H7 (cell line): ENCODE measurements around the gene SLAMF8. TPM values are rescaled to one million over a fixed set of nuclear protein-coding genes. Genes with fewer than 3 reads are reported as not detected.
A peak's percentile ranks its signal among the peaks of the same experiment; 100 is the strongest.

Experiments used
- DNase-seq: peaks from one replicate; pipeline ENCODE4 v3.0.0; 2012
- H3K27me3 ChIP-seq: 2 replicates; pipeline ENCODE4 v1.6.0; 2011; ENCODE audit warnings: mild to moderate bottlenecking, low read length; ENCODE audit not compliant: control insufficient read depth, insufficient read depth
- H3K36me3 ChIP-seq: replicated peaks from 2 replicates; pipeline ENCODE4 v1.5.1; 2011; ENCODE audit warnings: low read length; ENCODE audit not compliant: control insufficient read depth, insufficient read depth
- H3K4me3 ChIP-seq: 2 replicates; pipeline ENCODE4 v1.5.1; 2011; ENCODE audit warnings: low read depth, mild to moderate bottlenecking, control low read depth, low read length, moderate library complexity; ENCODE audit not compliant: insufficient read depth
- total RNA-seq: library from RNA; depleted of rRNA; stranded (reverse); fragments of >200 nt; shearing (Covaris generic); gene quantifications from 2 replicates; pipeline ENCODE4 v1.2.3, GENCODE V29; 2014

Gene SLAMF8
- total RNA-seq, 1 experiment from 2014 or later = not detected

DNA sequence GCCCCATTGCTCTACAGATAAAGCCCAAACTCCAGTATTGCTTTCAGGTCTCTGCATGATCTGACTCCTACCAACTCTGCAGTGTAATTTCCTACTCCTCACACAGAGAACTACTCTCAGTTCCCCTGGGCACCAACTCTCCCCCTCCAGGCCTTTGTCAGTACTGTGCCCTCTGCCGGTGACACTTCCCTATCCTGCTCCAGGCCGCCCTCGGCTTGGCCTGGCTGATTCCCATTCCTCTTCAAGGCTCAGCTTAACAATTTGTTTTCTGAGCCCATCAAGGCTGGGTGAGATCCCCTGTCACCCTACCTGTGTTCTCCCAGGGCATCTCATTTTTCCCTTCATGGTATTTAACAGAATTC is 2.6 kb downstream of the SLAMF8 start:
- Histone ChIP-seq H3K36me3 (no peaks in the 10 kb centered on the region), H3K4me3 (no peak overlapping the region), H3K27me3 (peaks cover 12% of the 10 kb centered on the region; the same call in 1 of the 2 replicates)
- peak; percentile 88 for DNase-seq

DNA sequence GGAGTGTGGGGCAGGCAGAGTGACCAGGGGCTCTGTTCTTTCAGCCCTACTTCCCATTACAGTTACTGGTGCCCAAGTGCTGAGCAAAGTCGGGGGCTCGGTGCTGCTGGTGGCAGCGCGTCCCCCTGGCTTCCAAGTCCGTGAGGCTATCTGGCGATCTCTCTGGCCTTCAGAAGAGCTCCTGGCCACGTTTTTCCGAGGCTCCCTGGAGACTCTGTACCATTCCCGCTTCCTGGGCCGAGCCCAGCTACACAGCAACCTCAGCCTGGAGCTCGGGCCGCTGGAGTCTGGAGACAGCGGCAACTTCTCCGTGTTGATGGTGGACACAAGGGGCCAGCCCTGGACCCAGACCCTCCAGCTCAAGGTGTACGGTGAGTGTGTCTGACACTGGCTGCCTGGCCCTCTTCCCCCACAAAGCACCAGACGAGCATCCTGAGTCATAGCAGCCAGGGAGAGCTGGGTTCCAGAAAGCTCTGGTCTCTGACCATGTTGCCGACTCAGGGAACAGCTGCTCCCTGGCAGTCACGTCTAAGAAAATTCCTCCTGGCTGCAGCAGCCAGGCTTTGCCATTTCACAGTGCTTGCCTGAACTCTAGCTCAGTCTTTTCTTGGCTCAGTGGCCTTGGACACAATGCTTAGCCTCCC is 3.3 kb downstream of the SLAMF8 start:
- Histone ChIP-seq H3K4me3 (no peak overlapping the region), H3K36me3 (no peaks in the 10 kb centered on the region), H3K27me3 (peaks cover 12% of the 10 kb centered on the region; the same call in 1 of the 2 replicates)
- no peak for DNase-seq

DNA sequence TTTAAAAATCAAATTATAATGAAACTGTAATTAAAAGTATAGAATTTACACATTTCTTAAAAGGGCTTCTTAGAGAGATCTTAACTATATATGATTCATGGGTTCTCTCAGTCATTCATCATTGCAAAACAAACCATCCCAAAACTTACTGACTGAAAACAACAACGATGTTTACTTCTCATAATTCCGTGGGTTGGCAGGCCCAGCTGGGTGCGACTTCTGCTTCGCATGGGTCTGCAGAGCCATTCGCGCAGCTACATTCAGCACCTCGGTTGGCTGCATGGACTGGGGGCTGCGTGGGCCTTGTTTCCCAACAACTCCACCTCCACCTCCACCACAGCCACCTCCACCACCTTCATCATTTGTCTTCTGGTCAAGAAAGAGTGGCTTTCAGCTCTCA is 4.0 kb downstream of the SLAMF8 start:
- Histone ChIP-seq H3K4me3 (no peak overlapping the region), H3K36me3 (no peaks in the 10 kb centered on the region), H3K27me3 (peaks cover 14% of the 10 kb centered on the region; the same call in 1 of the 2 replicates)
- DNase-seq = no peak

DNA sequence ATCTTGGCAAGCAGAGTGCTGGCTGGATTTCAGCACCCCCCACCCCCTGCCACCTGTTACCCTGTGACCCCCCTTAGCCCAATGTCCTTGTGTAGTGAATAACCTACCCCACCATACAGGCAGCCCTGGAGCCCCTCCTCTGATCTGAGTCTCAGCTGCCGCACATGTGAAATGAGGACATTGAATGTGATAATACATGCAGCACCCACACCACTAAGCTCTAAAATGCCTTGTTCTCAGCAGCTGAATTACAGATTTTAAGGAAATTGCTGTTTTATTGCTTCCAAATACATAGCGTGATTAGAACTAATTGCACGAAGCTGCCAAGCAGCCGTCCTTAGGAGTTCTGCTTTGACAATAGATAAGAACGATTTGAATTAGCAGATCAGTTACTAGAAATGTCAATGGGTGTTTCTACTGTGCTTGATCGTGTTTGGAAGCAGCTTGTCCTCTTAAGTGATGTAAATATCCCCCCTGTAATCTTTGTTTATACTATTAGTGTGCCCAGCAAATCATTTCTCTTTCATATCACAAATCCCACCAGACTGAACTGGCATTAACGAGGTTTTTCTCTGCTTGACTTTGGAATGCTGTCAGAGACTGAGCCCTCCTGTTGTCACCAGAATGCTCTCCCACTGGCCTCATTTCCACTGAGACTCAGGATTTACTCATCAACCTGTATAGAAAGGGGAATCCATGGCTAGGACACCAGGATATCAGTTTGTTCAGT is 4.9 kb downstream of the SLAMF8 start:
- Histone ChIP-seq H3K27me3 (peaks cover 11% of the 10 kb centered on the region; the same call in 1 of the 2 replicates), H3K4me3 (no peak overlapping the region), H3K36me3 (no peaks in the 10 kb centered on the region)
- peak; percentile 55 for DNase-seq

DNA sequence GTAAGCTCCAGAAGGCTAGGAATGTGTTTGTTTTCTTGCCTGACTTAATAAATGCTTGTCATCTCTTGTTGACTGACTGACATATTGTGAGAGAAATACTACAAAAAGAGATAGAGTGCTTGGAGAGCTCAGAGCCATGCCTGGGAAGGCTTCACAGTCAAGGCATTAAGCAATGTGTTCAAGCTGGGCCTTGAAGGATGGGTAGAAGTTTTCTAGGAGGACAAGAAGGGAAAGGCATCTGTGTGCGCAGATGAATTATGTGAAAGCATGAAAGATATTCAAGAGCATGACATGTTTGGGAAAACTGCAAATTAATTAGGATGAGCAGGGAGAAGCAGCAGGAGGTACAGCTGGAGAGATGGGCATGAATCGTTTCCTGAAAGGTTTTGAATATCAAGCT is 5.6 kb downstream of the SLAMF8 start:
- peaks cover 9% of the 10 kb centered on the region; the same call in 1 of the 2 replicates for H3K27me3 ChIP-seq
- H3K36me3 ChIP-seq = no peaks in the 10 kb centered on the region
- no peak overlapping the region for H3K4me3 ChIP-seq
- no peak for DNase-seq

DNA sequence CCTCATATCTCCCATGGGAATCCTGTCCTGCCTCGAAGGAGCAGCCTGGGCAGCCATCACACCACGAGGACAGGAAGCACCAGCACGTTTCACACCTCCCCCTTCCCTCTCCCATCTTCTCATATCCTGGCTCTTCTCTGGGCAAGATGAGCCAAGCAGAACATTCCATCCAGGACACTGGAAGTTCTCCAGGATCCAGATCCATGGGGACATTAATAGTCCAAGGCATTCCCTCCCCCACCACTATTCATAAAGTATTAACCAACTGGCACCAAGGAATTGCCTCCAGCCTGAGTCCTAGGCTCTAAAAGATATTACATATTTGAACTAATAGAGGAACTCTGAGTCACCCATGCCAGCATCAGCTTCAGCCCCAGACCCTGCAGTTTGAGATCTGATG is 8.7 kb downstream of the SLAMF8 start:
- H3K36me3 ChIP-seq = no peaks in the 10 kb centered on the region
- no peak overlapping the region for H3K4me3 ChIP-seq
- peaks cover 5% of the 10 kb centered on the region; the same call in 1 of the 2 replicates for H3K27me3 ChIP-seq
- DNase-seq = no peak

DNA sequence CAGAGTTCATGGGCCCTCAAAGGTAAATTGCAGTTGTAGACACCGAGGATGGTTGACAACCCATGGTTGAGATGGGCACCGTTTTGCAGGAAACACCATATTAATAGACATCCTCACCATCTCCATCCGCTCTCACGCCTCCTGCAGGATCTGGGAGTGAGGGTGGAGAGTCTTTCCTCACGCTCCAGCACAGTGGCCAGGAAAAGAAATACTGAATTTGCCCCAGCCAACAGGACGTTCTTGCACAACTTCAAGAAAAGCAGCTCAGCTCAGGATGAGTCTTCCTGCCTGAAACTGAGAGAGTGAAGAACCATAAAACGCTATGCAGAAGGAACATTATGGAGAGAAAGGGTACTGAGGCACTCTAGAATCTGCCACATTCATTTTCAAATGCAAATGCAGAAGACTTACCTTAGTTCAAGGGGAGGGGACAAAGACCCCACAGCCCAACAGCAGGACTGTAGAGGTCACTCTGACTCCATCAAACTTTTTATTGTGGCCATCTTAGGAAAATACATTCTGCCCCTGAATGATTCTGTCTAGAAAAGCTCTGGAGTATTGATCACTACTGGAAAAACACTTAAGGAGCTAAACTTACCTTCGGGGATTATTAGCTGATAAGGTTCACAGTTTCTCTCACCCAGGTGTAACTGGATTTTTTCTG is 9.3 kb downstream of the SLAMF8 start:
- peaks cover 5% of the 10 kb centered on the region; the same call in 1 of the 2 replicates for H3K27me3 ChIP-seq
- H3K4me3 ChIP-seq = no peak overlapping the region
- H3K36me3 ChIP-seq = no peaks in the 10 kb centered on the region
- no peak for DNase-seq

DNA sequence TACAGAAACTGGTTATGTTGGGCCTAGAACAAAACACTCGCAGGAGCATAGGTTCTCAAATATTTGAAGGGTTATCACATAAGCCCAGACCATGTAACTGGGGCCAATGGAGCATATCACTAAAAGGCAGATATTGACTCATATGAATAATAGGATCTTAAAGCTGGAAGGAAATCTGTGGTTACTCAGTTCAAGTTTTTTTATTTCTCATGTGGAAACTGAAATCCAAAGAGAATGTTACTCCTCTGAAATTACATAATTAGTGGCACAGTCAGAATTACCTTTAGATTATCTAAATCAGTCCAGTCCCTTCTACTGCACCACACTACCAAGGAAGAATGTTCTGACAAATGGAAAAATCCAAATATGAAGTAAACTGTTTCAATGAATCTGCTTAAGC is 12.0 kb downstream of the SLAMF8 start:
- H3K27me3 ChIP-seq = peaks cover 3% of the 10 kb centered on the region; the same call in 1 of the 2 replicates
- no peaks in the 10 kb centered on the region for H3K36me3 ChIP-seq
- no peak overlapping the region for H3K4me3 ChIP-seq
- no peak for DNase-seq

DNA sequence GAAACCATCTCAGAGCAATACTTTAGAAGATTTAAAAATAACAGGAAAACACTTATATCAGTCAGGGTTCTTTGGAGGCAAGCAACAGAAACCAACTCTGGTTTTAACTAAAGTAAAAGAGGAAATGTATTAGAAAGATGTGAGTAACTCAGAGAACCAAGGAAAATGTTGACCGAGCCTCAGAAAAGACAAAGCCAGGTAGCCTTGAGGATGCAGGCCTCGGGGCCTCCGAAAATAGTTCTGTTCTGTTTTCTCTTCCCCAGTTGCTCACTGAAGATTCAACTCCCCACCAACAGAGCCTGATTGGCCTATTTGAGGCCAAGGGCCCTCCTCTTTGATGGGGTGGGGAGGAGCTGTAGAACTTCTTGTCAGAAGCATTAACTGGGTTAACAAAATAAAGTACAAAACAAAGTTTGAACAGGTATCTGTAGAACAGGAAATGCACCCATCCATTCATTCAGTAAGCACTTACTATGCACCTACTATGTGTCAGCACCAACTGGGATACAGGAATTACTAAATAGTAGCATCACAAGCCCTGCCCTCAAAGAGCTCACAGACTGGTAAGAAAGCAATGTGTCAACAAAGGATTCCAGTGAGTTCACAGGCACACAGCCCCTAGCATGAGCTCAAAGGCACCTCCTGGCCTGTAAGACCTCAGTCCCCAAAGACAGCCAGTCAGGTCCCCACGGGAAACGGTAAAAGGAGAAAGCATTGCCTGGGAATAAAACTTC is 12.6 kb downstream of the SLAMF8 start:
- Histone ChIP-seq H3K27me3 (peaks cover 3% of the 10 kb centered on the region; the same call in 1 of the 2 replicates), H3K36me3 (no peaks in the 10 kb centered on the region), H3K4me3 (no peak overlapping the region)
- DNase-seq = no peak

DNA sequence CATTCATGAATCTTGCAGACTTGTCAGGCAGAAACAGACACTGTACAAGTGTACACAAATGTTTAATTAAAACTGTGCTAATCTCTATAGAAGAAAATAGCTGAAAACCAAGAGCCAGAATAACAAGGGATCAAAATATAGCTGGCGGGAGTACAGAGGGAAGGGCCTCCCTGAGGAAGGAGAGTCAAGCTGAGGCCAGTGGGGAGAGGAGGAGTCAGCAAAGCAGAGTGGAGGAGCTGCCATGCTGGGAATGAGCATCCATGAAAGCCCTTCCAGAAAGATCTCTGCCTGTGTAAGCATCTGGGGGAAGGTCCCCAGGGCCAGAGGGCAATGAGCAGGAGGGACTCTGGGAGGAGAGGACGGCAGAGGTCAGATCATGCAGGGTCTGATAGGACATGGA is 15.1 kb downstream of the SLAMF8 start:
- DNase-seq = no peak
- no peaks in the 10 kb centered on the region for H3K36me3 ChIP-seq
- H3K4me3 ChIP-seq = no peak overlapping the region
- H3K27me3 ChIP-seq = peaks cover 1% of the 10 kb centered on the region; the same call in 1 of the 2 replicates

DNA sequence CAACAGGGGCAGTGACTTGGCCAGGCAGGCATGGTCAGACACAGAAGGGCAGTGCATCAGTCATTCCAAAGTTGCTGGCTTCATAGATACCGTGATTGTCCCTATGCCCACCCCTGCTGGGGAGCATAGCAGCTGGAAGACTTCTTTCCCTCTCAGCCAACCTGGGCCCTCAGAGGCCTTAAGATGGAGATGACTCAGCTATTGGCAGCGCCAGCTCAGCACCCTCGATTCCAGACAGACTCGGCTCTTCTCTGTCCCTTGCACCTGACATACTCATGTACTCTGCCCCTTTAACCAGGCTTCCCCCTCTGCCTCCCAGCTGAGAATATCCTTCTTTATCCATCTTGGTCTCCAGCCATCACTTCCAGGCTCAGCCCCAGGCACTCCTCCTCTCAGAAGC is 16.8 kb downstream of the SLAMF8 start:
- Histone ChIP-seq H3K27me3 (peaks cover 1% of the 10 kb centered on the region; the same call in 1 of the 2 replicates), H3K36me3 (no peaks in the 10 kb centered on the region), H3K4me3 (no peak overlapping the region)
- no peak for DNase-seq

DNA sequence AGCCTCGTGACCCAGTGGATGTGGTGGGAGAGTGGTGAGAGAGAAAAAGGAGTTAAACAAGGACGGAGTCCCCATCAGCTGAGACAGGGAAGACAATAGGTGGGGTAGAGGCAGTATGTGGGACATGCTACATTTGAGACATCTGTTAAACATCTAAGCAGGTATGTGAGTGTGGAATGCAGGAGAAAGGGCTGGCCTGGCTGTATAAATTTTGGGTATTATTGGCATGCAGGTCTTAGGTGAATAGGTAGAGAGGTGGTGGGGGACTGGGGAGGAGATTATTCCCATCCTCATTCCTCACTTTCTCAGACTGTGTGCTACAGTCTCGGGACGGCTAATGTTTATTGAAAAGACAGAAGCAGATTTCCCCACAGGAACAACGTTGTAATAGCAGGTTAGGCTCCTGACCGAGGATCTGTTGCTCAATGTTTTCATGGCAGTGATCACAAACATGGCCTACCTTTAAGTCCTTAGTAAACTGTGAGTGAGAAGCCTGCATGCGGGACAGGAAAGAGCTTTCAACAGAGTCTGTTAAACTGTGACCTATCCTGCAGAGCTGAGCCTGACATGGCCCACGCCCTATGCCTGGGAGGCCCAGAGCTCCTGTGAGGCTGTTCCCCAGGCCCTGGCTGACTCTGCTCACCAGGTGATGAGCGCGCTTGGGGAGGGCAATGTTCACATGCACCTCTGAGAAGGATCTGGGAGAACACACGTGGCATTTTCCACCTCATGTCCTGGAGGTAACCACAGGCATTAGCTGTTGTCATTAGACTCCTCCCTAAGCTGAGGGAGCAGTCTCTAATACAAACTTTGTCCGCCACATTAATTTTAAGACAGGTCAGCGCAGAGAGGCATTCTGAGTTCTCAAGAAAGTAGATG is 19.3 kb downstream of the SLAMF8 start:
- Histone ChIP-seq H3K36me3 (no peaks in the 10 kb centered on the region), H3K27me3 (peaks cover 1% of the 10 kb centered on the region; the same call in 1 of the 2 replicates), H3K4me3 (no peak overlapping the region)
- no peak for DNase-seq

DNA sequence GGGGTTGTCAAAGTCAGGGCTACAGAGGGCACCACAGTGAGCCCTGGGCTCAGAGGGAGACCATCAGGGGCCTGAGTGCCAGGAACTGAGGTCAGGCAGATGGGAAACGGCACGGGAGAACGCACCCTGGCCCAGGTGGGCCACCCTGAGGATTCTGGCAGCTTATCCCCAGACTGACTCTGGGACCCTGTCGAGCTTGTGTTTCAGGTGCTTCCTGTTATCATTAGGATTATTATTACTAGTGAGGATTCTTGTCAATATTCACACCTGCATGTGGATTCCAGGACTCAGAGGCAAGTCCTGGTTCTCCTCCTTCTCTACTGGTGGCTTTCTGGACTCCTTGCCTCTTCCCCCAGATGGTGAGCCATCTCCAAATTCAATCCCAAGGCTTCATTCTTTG is 20.6 kb downstream of the SLAMF8 start:
- no peaks in the 10 kb centered on the region for H3K36me3 ChIP-seq
- no peak for DNase-seq
- H3K4me3 ChIP-seq = no peak overlapping the region
- peaks cover 1% of the 10 kb centered on the region; the same call in 1 of the 2 replicates for H3K27me3 ChIP-seq
